Endothelial cell of umbilical vein (primary cell): ENCODE results near the gene SPATA31D3. TPM values are rescaled to one million over a fixed set of nuclear protein-coding genes. Genes with fewer than 3 reads are reported as not detected.
"Not testable (repeated sequence)": the region's sequence is repeated elsewhere in the genome, so short reads cannot be mapped to it uniquely, and the experiment has no call there.

Source experiments
- Bru-seq: library from RNA; stranded (reverse); fragments of 400-500 nt; gene quantifications from one replicate; lab custom pipeline; 2021; lab: Mats Ljungman, UMichigan
- BruChase-seq, 2 experiments: library from RNA; stranded (reverse); fragments of 400-500 nt; gene quantifications; one replicate each; lab custom pipeline; 2021; lab: Mats Ljungman, UMichigan
- BruUV-seq: library from RNA; stranded (reverse); fragments of 400-500 nt; replicated peaks from 2 replicates; lab custom pipeline; 2021; lab: Mats Ljungman, UMichigan
- CTCF ChIA-PET: fragments of 300-600, 350-600 bp; sonication (Branson Sonifier 250); formaldehyde crosslinking; loops from one replicate; lab custom pipeline; 2021; ENCODE audit warnings: antibody characterized with exemption, inconsistent platforms; lab: Charles Lee
- POLR2A ChIA-PET: fragments of 300-600, 350-600 bp; sonication (Branson Sonifier 250); formaldehyde crosslinking; loops from one replicate; lab custom pipeline; 2021; ENCODE audit warnings: antibody characterized with exemption, inconsistent platforms; lab: Charles Lee
- DNase-seq: peaks from one replicate; pipeline ENCODE4 v3.0.0-alpha.2; 2011; ENCODE audit warnings: low read depth, low spot score
- FAIRE-seq: peaks from 2 replicates; lab custom pipeline; 2011; peaks lifted over from hg19 to GRCh38; lab: Jason Lieb, UNC
- H2AFZ ChIP-seq: 2 replicates; pipeline ENCODE4 v1.6.0; 2012; ENCODE audit warnings: low read depth, low read length, control low read depth, inconsistent platforms
- H3K27ac ChIP-seq: 2 replicates; pipeline ENCODE4 v1.5.1; 2011; ENCODE audit warnings: low read depth, mild to moderate bottlenecking, control low read depth, low read length, moderate library complexity; ENCODE audit not compliant: insufficient read depth
- H3K27me3 ChIP-seq, 2 experiments: 2 replicates each; pipeline versions ENCODE4 v1.6.0 to v1.6.1; 2011; ENCODE audit warnings: low read length in 2 of 2, mixed read lengths in 1 of 2; ENCODE audit not compliant: control insufficient read depth in 2 of 2, insufficient read depth in 2 of 2
- H3K36me3 ChIP-seq, 2 experiments: 2 replicates in 1 of 2; 3 replicates in 1 of 2; pipeline ENCODE4 v1.5.1; 2011; ENCODE audit warnings: low read length in 2 of 2, mild to moderate bottlenecking in 1 of 2, moderate library complexity in 1 of 2; ENCODE audit not compliant: control insufficient read depth in 2 of 2, insufficient read depth in 2 of 2; ENCODE audit errors: extremely low read depth in 1 of 2
- H3K4me1 ChIP-seq: 3 replicates; pipeline ENCODE4 v1.5.1; 2011; ENCODE audit warnings: mild to moderate bottlenecking, low read length; ENCODE audit not compliant: control insufficient read depth, insufficient read depth; ENCODE audit errors: extremely low read depth
- H3K4me2 ChIP-seq: 2 replicates; pipeline ENCODE4 v1.6.1; 2011; ENCODE audit warnings: low read length, control low read depth, mixed read lengths; ENCODE audit not compliant: insufficient read depth
- H3K4me3 ChIP-seq, 3 experiments: fragments of 200-600 bp in 1 of 3; sonication (generic), shearing (Covaris generic) in 1 of 3; replicated peaks in 1 of 3; 2 replicates each; pipeline ENCODE4 v1.5.1; 2011 to 2016; ENCODE audit warnings: control low read depth in 3 of 3, low read length in 3 of 3, mild to moderate bottlenecking in 2 of 3, inconsistent platforms in 1 of 3, low read depth in 1 of 3, moderate library complexity in 1 of 3; ENCODE audit not compliant: insufficient read depth in 1 of 3
- H3K79me2 ChIP-seq: 2 replicates; pipeline ENCODE4 v1.6.0; 2012; ENCODE audit warnings: low read length, inconsistent platforms; ENCODE audit not compliant: control insufficient read depth, insufficient read depth
- H3K9ac ChIP-seq: replicated peaks from 2 replicates; pipeline ENCODE3; 2011; ENCODE audit warnings: low read length, control low read depth; ENCODE audit not compliant: insufficient read depth; ENCODE audit errors: extremely low read depth
- H3K9me1 ChIP-seq: replicated peaks from 3 replicates; pipeline ENCODE4 v1.6.0; 2011; ENCODE audit warnings: mild to moderate bottlenecking, low read length; ENCODE audit not compliant: control insufficient read depth, insufficient read depth; ENCODE audit errors: extremely low read depth
- H3K9me3 ChIP-seq: replicated peaks from 2 replicates; pipeline ENCODE4 v1.5.1; 2012; ENCODE audit warnings: low read length, inconsistent platforms; ENCODE audit not compliant: control insufficient read depth, insufficient read depth
- H4K20me1 ChIP-seq: replicated peaks from 2 replicates; pipeline ENCODE3; 2011; ENCODE audit warnings: mild to moderate bottlenecking, low read length; ENCODE audit not compliant: control insufficient read depth, insufficient read depth; ENCODE audit errors: extremely low read depth
- FOS ChIP-seq: IDR thresholded peaks from 2 replicates; pipeline ENCODE4 v1.6.1; 2011; ENCODE audit warnings: mild to moderate bottlenecking, low read length, moderate library complexity, borderline replicate concordance; ENCODE audit not compliant: insufficient read depth
- JUN ChIP-seq: IDR thresholded peaks from 2 replicates; pipeline ENCODE4 v1.6.1; 2011; ENCODE audit warnings: borderline replicate concordance, low read depth; ENCODE audit not compliant: insufficient read length, insufficient read depth
- dilution Hi-C: fragments of 300-500 bp; cut with MboI; formaldehyde crosslinking; loops from one replicate; pipeline ENCODE4 v1.15.0; 2019; ENCODE audit warnings: low sequenced_read_pairs; ENCODE audit not compliant: extremely low pct_ligation_motif_present
- intact Hi-C: fragments of 100-400 bp; cut with micrococcal nuclease; formaldehyde crosslinking; loops from one replicate; pipeline ENCODE4 v1.10.0; 2022
- long read RNA-seq: library from polyadenylated mRNA; stranded (forward); transcript quantifications from one replicate; pipeline ENCODE4 v2.0.0, GENCODE V29; 2021
- polyA minus RNA-seq, 3 experiments: library from RNA; depleted of rRNA, polyadenylated mRNA; stranded (reverse); fragments of >200 nt; gene quantifications; 1 replicate in 1 of 3; 2 replicates in 2 of 3; pipeline ENCODE4 v1.2.3, GENCODE V29; 2011
- polyA plus RNA-seq, 4 experiments: library from polyadenylated mRNA; depleted of rRNA in 3 of 4; stranded (reverse) in 3 of 4; unstranded in 1 of 4; fragments of >200 nt; gene quantifications; 2 replicates each; pipeline versions ENCODE4 v1.2.1 to v1.2.3, GENCODE V29; 2011 to 2012; ENCODE audit warnings: missing spikeins in 1 of 4
- total RNA-seq: library from RNA; stranded (reverse); gene quantifications from 2 replicates; pipeline ENCODE4 v1.2.3, GENCODE V29; 2021

SPATA31D3 gene
- total RNA-seq (not detected in 2 replicates), polyA plus RNA-seq (not detected in 2 replicates), polyA minus RNA-seq (not detected in 2 replicates), Bru-seq, nascent RNA (not detected), BruChase-seq, experiment 1, labeled RNA remaining after a 6-hour chase (not detected), BruChase-seq, experiment 2, labeled RNA remaining after a 2-hour chase (not detected)
- polyA plus RNA-seq (2011; cell fraction: cytosol; rRNA removed) = not detected in 2 replicates
- polyA plus RNA-seq (2011; cell fraction: nucleus; rRNA removed) = not detected in 2 replicates
- not detected in 2 replicates for polyA plus RNA-seq (2012)
- not detected for polyA minus RNA-seq (2011; cell fraction: cytosol; rRNA and poly(A)+ RNA removed)
- not detected in 2 replicates for polyA minus RNA-seq (2011; cell fraction: nucleus; rRNA and poly(A)+ RNA removed)
- long read RNA-seq = 0 reads

DNA sequence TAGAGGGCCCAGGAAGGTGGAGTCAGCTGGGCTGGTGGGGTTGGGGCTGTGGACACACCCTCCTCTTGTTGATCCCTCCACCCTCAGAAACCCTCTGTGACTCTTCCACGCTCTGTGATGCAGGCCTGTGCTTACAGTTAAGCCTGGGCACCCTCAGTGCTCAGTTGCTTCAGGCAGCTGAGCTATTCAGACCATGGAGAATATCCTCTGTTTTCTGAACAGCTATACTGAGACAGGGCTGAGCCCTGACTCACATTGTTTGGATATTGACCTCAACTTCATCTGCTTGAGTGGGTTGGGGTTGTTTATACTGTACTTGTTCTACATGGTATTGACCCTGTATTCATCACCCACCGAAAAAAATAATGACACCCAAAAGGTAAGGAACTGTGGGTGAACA, at the start of gene SPATA31D3:
Gene SPATA31D3, plus strand, starts transcription at position 108 of the 400 bp plus-strand sequence. Its CDS starts 86 bp downstream, at position 194.
- H3K4me2 ChIP-seq, H3K9me3 ChIP-seq, intact Hi-C loops, H3K4me3 ChIP-seq, FAIRE-seq, POLR2A ChIA-PET, H3K9ac ChIP-seq, H4K20me1 ChIP-seq, H3K36me3 ChIP-seq, CTCF ChIA-PET, H2AFZ ChIP-seq, H3K27me3 ChIP-seq, BruUV-seq, DNase-seq, H3K27ac ChIP-seq, H3K9me1 ChIP-seq, H3K4me1 ChIP-seq, dilution Hi-C loops, H3K79me2 ChIP-seq: not testable (repeated sequence)

DNA sequence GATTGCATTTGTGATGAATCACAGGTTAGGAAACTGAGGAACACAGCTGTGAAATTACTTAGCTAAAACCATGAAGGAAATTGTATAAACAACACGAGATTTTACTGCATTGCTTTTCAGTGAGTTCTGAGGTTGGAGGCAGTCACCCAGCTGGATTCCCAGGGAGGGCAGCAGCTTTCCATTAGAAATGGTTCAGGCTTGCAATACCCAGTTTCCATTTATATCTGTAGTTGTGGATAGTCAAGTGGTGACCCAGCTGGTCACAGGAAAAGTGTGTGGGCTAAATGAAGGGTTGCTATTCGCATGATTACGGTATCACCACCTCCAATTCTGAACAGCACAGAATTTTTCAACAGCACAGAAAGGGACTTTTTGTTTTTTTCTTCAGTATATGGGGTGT, 49.4 kb upstream of the SPATA31D3 start:
- Histone ChIP-seq H4K20me1 (no peaks in the 10 kb centered on the region), H3K4me2 (no peak overlapping the region), H2AFZ (no peak overlapping the region), H3K9me1 (no peaks in the 10 kb centered on the region), H3K4me3 (no peak overlapping the region), H3K36me3 (no peaks in the 10 kb centered on the region), H3K4me1 (no peaks in the 10 kb centered on the region), H3K27me3 (peaks cover 0 to 2% of the 10 kb centered on the region in 2 experiments), H3K9me3 (no peaks in the 10 kb centered on the region), H3K9ac (no peak overlapping the region), H3K27ac (no peak overlapping the region), H3K79me2 (no peaks in the 10 kb centered on the region)
- ChIA-PET POLR2A (interaction anchor here (0.6 kb wide), 1 partner anchor 257 kb away, joined by 6 read pairs; no protein-coding TSS in a partner anchor), CTCF (interaction anchor here (1.0 kb wide), 2 partner anchors 12 to 45 kb away, joined by 3 read pairs; no protein-coding TSS in a partner anchor)
- FAIRE-seq = no peak
- dilution Hi-C loops (no loop called here), intact Hi-C loops (no loop called here)
- DNase-seq = no peak
- TF ChIP-seq JUN (no peak), FOS (no peak)
- BruUV-seq = no TSS peak
